GM12864 (cell line): ENCODE data around the gene SORCS2.

Experiments used
- DNase-seq: peaks from one replicate; pipeline ENCODE4 v3.0.0-alpha.2; 2011; ENCODE audit warnings: low read depth
- H3K4me3 ChIP-seq: 2 replicates; pipeline ENCODE4 v1.5.1; 2011; ENCODE audit warnings: mild to moderate bottlenecking, low read depth, low read length, control low read depth
- CTCF ChIP-seq: IDR thresholded peaks from 2 replicates; pipeline ENCODE4 v1.5.1; 2011; ENCODE audit warnings: low read depth, mild to moderate bottlenecking, moderate library complexity, low read length, control low read depth, inconsistent platforms; ENCODE audit errors: missing control alignments

The SORCS2 gene

GRCh38 chr4:7498446-7499200 is 306.3 kb downstream of the SORCS2 start:
- no peak for TF ChIP-seq CTCF
- H3K4me3 ChIP-seq = no peak overlapping the region
- no peak for DNase-seq

- no peak for TF ChIP-seq CTCF
- no peak overlapping the region for H3K4me3 ChIP-seq
- DNase-seq = no peak
Measured at GRCh38 chr4:7499661-7500060, 307.3 kb downstream of the SORCS2 start.

GRCh38 chr4:7500404-7500803 is 308.1 kb downstream of the SORCS2 start:
- DNase-seq = no peak
- no peak for TF ChIP-seq CTCF

GRCh38 chr4:7501314-7501713 is 309.0 kb downstream of the SORCS2 start:
- no peak overlapping the region for H3K4me3 ChIP-seq
- no peak for DNase-seq
- TF ChIP-seq CTCF = no peak

More at GRCh38 chr4:7500404-7500803, 308.1 kb downstream of the SORCS2 start:
- H3K4me3 ChIP-seq = no peak overlapping the region

- H3K4me3 ChIP-seq = no peak overlapping the region
- TF ChIP-seq CTCF = no peak
- DNase-seq = no peak
Measured at GRCh38 chr4:7501873-7502272, 309.5 kb downstream of the SORCS2 start.

GRCh38 chr4:7503559-7504249 is 311.4 kb downstream of the SORCS2 start:
- no peak for DNase-seq
- no peak for TF ChIP-seq CTCF
- no peak overlapping the region for H3K4me3 ChIP-seq
